HL-60/S4 (cell line): ENCODE results near the gene LRP1-AS.

Source experiments
- in situ Hi-C: fragments of 300-500 bp; cut with MboI; formaldehyde crosslinking; loops from 2 replicates; pipeline ENCODE4 v1.14.3; 2022; ENCODE audit warnings: low sequenced_read_pairs

The LRP1-AS gene

DNA sequence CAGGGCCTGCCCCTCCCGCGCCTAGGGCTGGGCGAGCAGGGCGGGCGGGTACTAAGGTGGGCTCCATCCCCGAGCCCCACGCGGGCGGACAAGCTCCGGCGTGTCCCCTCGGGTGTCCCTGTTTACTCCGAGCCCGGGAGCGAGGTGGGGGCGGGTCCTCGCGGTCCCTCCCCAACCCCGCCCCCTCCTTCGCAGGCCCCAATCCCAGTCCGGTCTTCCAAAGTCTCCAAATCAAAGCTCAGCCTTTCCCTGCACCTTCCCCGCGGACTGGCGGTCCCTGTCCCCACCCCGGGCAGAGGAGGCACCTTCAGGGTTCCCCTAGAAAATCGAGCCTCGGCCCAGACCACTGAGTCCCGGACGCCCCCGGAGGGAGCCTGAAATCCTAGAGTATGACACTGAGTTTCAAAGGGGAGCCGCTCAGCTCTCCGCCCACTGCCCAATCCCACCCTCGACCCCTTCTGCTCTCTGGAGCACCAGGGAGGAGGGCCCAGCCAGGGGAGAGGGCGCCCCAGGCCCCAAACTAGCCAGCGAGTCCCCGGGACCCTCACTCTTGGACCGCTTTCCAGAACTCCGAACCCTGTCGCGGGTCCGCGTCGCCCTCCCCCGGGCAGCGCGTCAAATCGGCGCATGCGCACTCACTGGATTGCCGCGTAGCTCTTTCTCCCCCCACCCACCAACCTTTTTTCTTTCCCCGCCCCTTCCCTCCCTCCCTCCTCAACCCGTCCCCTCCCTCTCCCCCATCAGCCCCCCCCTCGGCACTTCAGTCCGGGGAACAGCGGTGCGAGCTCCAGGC lies 19.5 kb downstream of the LRP1-AS start, which contains the start of gene LRP1:
LRP1 (plus strand) TSS at position 758 of the 793 bp plus-strand sequence. CDS start 482 bp downstream, outside the sequence.
- in situ Hi-C loops = no loop called here

DNA sequence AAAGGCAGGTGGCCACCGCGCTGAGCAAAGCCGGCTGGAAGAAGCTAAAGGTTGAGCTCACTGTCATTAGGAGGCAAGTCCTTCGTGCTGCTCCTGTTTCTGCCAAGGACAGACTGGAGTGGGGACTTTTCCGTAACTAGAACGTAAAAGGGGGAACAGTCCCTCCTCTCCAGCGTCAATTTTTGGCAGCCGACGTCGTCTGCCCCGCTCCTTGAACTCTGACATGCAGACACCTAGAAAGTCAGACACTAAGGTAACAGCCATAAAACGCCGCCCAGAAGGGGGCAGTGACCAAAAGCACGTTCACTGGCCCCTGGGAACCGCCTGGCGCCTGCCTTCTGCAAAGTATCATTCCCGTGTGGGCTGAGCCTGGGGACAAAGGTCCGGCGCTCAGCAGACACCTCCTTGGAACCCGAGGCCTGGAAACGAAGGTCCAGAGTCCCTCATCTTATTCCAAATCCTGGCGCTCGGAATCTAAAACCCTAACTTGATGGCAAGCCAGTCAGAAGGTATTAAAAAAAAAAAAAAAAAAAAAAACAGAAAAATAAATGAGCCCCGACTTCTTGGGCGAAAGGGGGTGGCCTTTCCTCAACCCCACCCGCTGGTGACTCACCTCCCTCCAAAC lies 20.2 kb downstream of the LRP1-AS start:
- in situ Hi-C loops = no loop called here

DNA sequence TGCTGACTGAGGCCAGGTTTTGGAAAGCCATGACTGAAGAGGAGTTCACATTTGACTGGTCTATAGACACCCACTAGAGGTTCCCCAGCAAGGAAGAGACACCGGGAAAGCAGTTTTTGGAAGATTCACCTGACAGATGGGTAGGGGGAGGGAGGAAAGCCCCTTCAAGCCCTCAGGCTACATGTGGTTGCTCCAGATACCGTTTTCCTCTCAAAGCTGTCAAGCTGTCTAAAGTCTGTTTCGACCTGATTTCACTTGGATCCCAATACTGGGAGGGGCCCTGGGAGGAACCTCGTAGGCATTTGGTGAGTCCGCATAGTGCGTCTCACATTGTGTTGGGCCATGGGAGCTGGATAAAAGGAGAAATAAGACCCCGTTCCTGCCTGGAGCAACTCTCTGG lies 20.9 kb downstream of the LRP1-AS start:
- in situ Hi-C loops = no loop called here

DNA sequence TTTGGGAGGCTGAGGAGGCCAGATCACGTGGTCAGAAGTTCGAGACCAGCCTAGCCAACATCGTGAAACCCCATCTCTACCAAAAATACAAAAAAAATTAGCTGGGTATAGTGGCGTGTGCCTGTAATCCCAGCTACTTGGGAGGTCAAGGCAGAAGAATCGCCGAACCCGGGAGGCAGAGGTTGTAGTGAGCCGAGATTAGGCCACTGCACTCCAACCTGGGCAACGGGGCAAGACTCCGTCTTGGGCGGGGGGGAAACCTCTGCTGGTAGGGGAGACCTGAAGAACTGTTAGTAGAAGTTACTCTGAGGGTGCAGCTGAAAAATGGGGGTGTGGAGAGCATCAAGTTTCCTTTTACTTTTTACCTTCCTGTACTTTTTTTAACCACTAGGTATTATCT lies 21.4 kb downstream of the LRP1-AS start:
- in situ Hi-C loops = no loop called here

DNA sequence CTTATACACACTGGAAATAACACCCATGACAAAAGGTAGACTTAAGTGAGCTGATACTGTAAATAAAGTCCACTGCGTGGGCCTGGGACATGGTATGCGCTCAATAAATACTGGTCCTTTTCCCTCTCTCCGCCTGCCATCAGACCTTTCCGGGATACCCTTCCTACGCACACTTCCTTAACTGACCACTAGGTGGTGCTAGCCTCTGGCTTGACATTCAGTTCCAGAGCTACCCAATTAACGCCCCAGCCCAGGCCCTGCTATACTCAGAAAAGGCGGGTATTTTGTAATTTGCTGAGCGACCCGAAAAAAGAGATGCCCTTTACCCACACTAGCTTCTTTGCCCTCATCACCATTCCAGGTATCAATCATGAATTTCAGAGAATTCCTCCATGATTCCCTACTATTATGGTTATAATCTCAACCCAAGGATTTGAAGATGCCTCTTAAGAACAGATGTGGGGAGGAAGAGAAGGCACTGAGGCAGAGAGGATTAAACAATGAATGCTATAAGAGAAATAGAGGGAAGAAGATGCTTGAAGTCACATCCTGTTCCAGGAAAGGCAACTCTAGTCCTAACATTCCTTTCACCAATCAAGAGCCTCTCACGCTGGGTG lies 23.1 kb downstream of the LRP1-AS start:
- in situ Hi-C loops = loop anchor here (5.0 to 25.0 kb wide), 2 partner anchors 53 to 362 kb away; partner anchors contain the start of genes HSD17B6 and PRIM1

DNA sequence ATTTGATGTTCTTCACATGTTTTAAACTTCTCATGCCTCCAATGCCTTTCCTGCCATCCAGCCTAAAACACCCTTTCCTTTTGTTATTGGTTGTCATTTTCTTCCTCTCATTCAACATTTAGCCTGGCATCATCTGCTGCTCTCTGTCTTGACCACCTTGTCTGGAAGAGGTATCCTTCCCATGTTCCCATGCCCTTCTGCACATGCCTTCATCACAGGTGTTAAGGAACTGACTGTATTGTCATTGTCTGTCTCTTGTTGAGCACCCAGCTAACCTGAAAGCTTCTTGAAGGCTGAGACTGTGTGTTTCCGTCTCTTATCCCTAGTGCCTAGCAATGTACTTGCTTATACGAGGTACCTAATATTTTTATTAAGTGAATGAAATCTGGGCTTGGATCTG lies 23.6 kb downstream of the LRP1-AS start:
- in situ Hi-C loops = loop anchor here (5.0 to 25.0 kb wide), 2 partner anchors 53 to 362 kb away; partner anchors contain the start of genes HSD17B6 and PRIM1

DNA sequence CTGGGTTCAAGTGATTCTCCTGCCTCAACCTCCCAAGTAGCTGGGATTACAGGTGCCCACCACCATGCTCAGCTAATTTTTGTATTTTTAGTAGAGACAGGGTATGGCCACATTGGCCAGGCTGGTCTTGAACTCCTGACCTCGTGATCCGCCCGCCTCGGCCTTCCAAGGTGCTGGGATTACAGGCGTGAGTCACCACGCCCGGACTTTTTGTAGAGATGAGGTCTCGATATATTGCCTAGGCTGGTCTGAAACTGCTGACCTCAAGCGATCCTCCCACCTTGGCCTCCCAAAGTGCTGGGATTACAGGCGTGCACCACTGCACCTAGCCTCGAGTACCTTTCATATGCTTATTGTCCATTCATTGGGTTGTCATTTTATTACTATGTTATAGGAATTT lies 26.7 kb downstream of the LRP1-AS start:
- in situ Hi-C loops = loop anchor here (5.0 to 25.0 kb wide), 2 partner anchors 57 to 358 kb away; partner anchors contain the start of genes HSD17B6 and PRIM1

DNA sequence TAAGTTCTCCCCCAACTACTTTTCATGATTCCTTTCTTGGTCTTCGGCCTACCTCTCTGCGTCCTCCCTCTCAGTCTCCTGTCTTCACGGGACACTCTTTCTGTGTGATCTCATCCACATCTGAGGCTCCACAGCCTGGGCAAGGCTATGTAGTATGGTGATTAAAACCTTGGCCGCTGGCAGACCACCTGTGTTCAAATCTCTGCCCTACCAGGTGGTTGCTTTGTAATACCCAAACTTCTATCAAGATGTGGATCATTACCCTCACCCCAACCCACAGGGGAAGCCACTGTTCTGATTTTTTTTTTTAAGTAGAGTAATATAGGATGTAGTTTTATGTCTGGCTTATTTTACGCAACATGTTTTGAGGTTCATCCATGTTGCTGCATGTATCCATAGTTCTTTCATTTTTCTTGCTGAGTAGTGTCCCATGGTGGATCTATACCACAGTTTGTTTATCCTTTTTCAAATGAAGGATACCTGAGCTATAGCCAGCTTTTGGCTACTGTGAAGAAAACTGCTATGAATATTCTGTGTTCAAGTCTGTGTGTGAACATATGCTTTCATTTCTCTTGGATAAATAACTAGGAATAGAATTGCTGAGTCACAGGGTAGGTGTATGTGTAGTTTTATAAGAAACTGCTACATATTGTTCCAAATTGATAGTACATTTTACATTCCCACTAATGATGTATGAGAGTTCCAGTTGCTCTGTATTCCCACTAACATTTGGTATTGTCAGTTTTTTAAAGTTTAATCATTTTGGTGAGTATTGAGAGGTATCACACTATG lies 27.9 kb downstream of the LRP1-AS start:
- in situ Hi-C loops = loop anchor here (5.0 to 25.0 kb wide), 3 partner anchors 58 to 357 kb away; partner anchors contain the start of genes HSD17B6, PRIM1 and TAC3

DNA sequence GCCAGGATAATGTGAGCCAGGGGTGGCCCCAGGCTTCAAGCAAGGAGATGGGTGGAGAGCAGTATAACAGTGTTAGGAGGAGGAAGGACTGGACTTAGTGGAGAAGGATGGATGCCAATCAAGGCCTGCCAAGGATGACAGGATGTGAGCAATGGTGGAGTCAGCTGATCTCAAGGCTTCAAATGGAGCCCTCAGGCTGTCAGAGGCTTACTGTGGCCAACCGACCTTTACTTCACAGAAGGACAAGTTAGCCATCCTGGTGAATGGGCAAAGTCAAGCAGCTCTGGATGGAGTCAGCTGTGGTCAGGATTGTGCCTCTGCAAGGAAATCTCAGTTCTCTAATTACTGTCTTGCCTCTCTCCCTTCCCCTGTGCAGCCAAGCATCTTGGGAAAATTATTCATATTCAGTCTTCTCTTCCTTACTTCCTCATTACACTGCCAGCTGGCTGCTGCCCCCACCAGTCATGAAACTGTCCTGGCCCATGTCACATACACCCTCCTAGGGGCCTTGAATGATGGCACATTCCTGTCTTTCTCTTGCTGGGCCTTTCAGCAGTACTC lies 28.6 kb downstream of the LRP1-AS start:
- in situ Hi-C loops = loop anchor here (10.0 to 25.0 kb wide), 2 partner anchors 104 to 356 kb away; partner anchors contain the start of genes HSD17B6, PRIM1 and TAC3

DNA sequence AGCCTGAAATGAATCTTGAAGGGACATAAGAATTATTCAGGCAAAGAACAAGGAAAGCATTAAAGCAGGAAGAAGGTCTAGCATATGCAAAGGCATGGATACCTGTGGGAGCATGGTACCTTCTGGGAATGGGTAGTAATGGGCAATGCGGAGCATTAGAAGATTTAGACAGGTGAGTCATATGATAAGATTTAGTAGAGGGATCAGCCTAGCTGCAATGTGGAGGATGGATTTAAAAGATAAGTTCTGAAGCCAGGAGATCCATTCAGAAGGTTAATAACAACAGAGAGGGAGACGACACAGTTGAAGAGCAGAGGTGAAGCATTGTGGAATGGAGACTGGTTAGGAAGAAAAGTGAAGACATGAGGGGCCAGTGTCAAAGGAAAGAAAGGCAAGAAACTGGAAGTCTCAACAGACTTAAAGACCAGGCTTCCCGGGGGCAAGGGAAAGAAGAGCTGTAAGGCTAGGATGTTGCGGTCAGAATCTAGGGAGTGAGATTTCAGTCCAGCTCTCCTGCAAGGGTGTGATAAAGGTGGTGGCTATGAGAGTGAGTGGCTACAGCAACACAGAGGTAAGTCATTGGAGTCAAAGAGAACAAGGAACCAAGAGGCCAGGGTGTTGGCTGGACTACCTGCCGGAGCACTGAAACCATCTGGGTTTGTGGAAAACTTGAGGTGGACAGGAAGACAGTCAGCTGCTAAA lies 30.7 kb downstream of the LRP1-AS start:
- in situ Hi-C loops = loop anchor here (10.0 to 25.0 kb wide), 2 partner anchors 102 to 354 kb away; partner anchors contain the start of genes HSD17B6, PRIM1 and TAC3

DNA sequence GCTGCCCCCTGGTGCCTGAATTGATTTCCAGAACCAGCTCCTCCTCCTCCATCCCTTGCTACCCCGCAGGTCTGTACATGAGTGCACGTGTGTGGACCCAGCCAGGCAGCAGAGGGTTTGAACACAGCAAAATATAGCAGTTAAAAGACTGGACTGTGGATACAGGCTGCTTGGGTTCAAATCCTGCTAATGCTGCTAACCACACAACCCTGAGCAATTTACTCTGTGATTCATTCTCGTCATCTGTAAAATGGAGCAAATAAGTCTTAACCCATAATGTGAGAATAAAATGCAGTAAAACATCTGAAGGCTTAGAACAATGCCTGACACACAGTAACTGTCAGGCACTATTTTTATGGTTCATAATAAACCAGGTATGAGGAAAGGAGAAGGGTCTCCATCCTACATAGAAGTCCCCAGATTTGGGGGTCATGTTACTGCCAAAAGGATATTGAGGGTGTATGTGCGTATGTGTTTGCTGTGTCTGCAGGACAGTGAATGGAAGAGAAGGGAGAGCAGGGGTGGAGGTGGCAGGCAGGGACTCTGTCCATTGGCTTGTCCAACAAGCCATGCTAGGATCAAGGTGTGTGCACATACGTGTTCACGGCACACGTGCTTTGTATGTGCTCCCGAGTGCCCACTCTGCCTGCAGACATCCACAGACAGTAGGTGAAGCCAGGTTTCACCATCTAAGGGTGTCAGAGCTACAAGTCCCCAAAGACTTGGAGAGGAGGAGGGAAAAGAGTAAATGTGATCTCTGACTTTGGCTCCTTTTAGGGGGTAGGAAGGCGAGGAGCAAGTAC lies 34.7 kb downstream of the LRP1-AS start:
- in situ Hi-C loops = loop anchor here (10.0 to 25.0 kb wide), 2 partner anchors 98 to 350 kb away; partner anchors contain the start of genes HSD17B6, PRIM1 and TAC3

DNA sequence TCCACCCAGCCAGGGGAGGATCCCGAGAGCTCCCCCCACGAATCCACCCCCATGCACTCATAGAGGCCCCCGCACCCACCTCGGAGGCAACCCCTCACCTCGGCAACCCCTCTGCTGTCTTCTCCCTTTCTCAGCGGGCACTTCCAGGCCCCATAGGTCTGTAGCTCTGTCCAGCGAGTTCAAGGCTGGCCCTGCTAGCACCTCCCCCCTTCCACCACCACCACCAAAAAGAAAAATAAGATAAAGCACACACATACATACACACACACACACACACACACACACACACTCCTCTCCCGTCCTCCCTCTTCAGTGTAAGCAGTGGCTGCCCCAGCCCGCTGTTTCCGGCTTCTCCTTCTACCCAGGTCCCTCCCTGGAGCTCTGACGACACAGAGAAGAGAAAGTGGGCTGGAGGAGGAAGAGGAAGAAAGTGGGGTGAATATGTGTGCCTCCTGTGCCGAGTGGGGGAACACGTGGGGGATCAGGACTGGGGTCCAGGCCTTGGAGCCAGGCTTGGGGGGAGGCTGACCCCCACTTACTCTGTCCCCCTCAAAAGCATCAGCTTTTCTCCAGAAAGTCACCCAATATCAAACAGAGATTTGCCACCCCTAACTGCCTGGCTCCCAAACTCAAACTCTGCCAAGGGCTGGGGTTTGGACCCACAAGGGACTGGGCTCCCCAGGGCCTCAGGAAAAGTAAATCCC lies 36.2 kb downstream of the LRP1-AS start, which contains the start of gene STAT6:
STAT6 (minus strand) TSS at position 332 of the 704 bp plus-strand sequence. CDS start 3,084 bp downstream, outside the sequence.
- in situ Hi-C loops = loop anchor here (10.0 to 25.0 kb wide), 2 partner anchors 96 to 349 kb away; partner anchors contain the start of genes HSD17B6, PRIM1 and TAC3

DNA sequence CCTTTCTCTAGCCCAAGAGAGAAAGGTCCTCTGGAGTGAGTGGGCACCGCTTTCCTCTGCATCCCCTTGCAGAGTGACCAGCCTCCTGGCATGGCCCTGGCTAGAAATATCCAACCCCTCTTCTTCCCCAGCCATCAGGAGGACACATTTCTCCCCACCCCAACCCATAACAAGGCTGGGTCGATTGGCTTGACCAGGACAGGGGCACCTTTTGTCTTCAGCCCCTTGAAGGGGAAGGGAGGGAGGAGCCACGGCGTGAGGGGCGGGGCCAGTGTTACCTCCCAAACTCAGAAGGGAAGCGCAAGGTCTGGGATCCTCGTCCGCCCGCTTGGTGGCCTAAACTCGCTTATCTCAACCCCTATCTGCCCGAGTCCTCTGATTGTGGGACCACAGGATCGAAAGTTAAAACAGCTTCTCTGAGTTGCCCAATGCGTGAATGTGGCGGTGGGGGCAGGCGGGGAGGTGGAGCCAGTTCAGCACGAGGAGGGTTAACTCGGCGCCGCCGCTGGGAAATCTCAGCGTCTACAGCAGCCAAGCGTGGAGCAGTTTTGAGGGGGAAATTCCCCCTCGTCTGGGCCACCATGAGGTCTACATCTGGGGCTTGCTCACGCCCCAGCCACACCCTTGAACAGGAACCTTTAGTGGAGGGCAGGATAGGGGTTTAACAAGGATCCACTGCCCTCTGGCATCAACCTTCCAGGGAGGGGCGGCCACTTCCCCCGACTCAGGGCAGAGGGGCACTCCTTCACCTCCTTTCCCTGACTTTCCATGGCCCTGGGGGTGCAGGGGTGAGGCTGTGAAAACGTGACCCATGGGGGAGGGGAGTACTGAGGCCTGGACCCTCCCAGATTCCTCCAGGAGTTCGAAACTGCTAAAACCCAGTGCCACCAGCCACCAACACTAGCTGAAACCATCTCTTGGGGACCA lies 37.1 kb downstream of the LRP1-AS start:
- in situ Hi-C loops = loop anchor here (10.0 to 25.0 kb wide), 2 partner anchors 96 to 348 kb away; partner anchors contain the start of genes HSD17B6, PRIM1 and TAC3

DNA sequence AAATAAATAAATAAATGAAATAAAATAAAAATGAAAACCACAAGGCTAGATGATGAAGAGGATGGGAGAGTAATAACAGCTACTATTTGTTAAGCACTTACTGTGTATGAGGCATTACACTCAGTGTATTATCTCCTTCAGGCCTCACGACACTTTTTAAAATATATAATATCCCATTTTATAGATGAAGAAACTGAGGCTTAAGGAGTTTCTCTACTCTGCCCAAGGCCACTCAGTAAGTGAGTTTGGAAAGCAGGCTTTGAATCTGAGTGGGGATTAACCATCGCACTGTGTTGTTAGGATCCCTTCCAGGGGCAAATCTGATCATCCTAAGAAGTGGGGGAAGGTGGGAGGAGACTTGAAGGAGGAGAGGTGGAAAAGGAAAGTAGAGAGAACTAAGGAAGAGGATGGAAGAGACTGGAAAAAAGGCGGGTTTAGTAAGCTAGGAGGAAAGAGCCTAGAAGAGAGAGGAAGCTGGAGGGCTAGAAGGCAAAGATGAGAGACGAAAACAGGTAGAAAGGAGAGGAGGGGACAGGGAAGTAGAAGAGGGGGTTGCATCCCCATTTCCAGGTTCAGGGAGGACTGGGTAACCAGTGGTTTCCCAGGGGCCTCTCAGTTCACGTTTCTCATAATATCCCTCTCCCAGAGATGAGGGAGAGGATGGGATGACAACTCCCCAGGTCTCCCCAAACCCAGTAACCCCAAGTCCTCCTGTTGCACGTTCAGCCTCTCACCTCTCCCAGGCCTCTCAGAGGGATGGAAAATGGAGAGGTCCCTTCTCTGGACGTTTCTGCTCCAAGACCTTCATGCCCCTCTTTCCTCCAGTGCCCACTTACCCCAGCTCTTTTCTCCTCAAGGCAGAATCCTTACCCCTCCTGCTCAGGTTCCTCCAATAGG lies 38.0 kb downstream of the LRP1-AS start:
- in situ Hi-C loops = loop anchor here (10.0 to 25.0 kb wide), 2 partner anchors 95 to 347 kb away; partner anchors contain the start of genes HSD17B6, PRIM1 and TAC3

DNA sequence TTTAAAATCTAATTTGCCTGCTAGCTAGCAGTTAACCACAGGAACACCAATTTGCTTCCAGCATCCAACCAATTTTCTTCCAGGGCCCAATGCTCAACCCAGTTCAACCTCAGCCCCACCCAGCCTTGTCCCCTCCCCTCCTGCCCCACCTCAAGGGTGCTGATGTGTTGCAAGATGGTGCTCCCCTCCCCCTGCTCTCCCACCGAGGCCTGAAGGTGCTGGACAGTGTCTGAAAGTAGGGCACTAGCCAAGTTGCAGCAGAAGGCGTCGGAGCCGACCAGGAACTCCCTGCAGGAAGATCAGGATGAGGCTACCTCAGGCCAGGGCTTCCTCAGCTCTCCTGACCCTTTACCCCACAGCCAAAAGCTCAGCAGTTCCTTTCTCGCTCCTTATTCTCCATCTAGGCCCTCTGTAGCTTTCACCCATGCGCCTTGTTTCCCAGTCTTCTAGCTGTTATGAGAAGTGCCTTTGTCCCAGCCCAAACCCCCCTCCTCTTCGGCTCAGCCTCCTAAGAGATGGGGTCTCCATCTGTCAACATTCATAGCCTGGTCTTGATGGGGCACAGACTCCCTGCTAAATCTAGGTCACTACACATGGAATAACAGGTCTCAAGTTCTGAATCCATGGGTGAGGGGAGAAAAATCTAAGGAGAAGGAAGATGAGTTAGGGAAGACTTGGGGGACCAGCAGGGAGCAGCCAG lies 39.8 kb downstream of the LRP1-AS start:
- in situ Hi-C loops = loop anchor here (25.0 kb wide), 1 partner anchor 345 kb away; the partner anchor contains the start of genes HSD17B6 and PRIM1
